PFSK-1 (cell line): ENCODE data around the gene LHX3.

Experiments used
- FOXP2 ChIP-seq: optimal IDR thresholded peaks from 2 replicates; pipeline ENCODE3; 2011; ENCODE audit warnings: borderline replicate concordance, control low read depth, inconsistent platforms; ENCODE audit not compliant: insufficient read depth; ENCODE audit errors: extremely low read length, extremely low read depth
- POLR2AphosphoS5 ChIP-seq: IDR thresholded peaks from 2 replicates; pipeline ENCODE4 v1.6.1; 2012; ENCODE audit warnings: low read depth, mild to moderate bottlenecking, control low read depth, low read length, moderate library complexity
- REST ChIP-seq, 2 experiments: IDR thresholded peaks; 2 replicates each; pipeline versions ENCODE4 v1.6.1 to v1.8.0; 2011 to 2012; ENCODE audit warnings: low read depth in 2 of 2, low read length in 2 of 2, control low read depth in 1 of 2, inconsistent platforms in 1 of 2, mild to moderate bottlenecking in 1 of 2, moderate library complexity in 1 of 2; ENCODE audit not compliant: insufficient read depth in 1 of 2
- TAF1 ChIP-seq: IDR thresholded peaks from 2 replicates; pipeline ENCODE4 v1.6.1; 2012; ENCODE audit warnings: low read length, control low read depth, borderline replicate concordance; ENCODE audit not compliant: insufficient read depth

- TF ChIP-seq TAF1 (no peak), REST (IDR thresholded peaks at IDR 0.05; ENCODE audit: insufficient read depth in 1 of 2, low read depth in 2 of 2, low read length in 2 of 2) (no peak), POLR2AphosphoS5 (no peak), FOXP2 (no peak)
Observed at GRCh38 chr9:136222906-136223285, 18.0 kb upstream of the LHX3 start.
